GM18526 (cell line): ENCODE data around the gene NTNG2.

Experiments used
- POLR2A ChIP-seq: IDR thresholded peaks from 3 replicates; pipeline ENCODE4 v1.6.1; 2011; ENCODE audit not compliant: insufficient read length; ENCODE audit errors: extremely low read depth

NTNG2 gene

GRCh38 chr9:132143359-132143758 is 18.5 kb upstream of the NTNG2 start:
- TF ChIP-seq POLR2A: no peak

DNA sequence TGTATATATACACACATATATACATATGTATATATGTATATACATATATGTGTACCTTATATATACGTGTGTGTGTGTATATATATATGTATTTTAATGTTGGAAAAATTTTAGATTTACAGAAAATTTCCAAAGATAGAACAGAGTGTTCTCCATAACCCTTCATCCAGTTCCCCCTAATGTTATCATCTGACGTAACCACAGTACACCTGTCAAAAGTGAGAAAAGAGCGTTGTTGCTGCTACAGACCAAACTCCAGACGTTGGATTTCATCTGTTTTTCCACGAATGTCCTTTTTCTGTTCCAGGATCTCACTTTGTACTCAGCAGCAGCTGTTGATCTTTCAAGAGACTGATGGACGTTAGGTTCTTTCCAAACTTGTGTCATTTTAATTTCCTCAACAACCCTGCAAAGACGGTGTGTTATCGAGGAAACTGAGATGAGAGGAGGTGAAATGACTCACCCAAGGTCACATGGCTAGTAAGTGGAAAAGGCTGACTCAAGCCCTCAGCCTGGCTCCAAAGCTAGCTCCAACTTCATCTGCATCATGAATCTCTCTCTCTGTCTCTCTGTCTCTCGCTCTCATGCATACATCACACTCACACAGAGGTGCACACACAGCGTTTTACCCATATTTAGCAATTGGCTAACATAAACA is 17.0 kb upstream of the NTNG2 start:
- no peak for TF ChIP-seq POLR2A

GRCh38 chr9:132146039-132146438 is 15.8 kb upstream of the NTNG2 start:
- no peak for TF ChIP-seq POLR2A

- no peak for TF ChIP-seq POLR2A
Measured at GRCh38 chr9:132146575-132146974, 15.3 kb upstream of the NTNG2 start.

DNA sequence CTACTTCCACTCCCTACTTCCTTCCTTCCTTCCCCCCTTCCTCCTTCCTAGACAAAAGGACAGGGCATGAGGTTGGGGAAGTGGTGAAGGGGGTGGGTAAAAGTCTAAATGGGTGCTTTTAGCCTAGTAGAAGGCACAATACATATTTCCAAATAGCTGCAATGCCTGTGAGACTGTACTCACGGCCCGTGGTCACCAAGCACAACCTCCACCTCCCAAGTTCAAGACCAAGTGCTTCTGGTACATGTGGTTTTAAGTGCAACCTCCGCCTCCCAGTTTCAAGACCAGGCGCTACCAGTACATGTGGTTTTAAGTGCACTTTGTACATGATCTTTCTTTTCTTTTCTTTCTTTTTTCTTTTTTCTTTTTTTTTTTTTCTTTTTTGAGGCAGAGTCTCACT is 14.5 kb upstream of the NTNG2 start:
- TF ChIP-seq POLR2A: no peak

- TF ChIP-seq POLR2A: no peak
Measured at GRCh38 chr9:132147839-132148238, 14.0 kb upstream of the NTNG2 start.

DNA sequence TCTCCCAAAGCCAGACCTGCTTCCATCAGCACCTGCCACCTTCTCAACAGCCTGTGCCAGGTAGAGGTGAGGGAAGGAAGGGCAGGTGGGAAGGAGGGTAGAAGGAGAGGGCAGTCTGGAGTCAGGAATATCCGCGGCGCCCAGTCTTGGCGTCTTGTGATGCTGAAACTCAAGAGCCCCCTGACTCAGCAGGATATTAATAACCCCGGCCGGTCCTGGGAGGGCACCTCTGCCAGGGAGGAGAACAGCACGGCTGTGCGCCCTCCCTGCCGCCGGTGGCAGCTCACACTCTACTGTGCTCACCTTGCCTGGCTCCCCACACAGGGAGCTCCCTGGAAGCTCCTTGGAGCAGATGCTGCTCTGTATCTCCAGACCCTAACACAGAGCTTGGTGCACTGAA is 11.6 kb upstream of the NTNG2 start:
- no peak for TF ChIP-seq POLR2A

GRCh38 chr9:132151118-132151517 is 10.7 kb upstream of the NTNG2 start:
- no peak for TF ChIP-seq POLR2A

DNA sequence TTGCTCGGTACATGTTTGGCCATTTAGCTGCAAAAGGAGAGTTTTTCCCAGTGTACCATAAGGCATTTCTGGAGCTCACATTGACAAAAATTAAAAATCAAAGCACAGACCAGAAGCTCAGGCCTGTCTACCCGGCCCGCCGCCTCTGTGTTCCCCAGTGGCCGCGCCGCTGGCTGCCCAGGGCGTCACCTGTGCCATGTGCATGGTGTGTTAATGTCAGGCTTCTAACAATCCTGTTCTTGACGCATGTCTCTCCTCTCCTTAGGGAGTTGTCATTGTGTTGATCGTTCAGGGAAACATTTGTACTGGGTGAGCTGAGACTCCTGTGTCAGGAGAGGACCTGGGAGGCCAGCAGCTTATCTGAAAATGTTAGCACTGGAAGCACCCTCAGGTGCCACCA is 9.6 kb upstream of the NTNG2 start:
- no peak for TF ChIP-seq POLR2A

- no peak for TF ChIP-seq POLR2A
Measured at GRCh38 chr9:132154863-132155567, 6.8 kb upstream of the NTNG2 start.

DNA sequence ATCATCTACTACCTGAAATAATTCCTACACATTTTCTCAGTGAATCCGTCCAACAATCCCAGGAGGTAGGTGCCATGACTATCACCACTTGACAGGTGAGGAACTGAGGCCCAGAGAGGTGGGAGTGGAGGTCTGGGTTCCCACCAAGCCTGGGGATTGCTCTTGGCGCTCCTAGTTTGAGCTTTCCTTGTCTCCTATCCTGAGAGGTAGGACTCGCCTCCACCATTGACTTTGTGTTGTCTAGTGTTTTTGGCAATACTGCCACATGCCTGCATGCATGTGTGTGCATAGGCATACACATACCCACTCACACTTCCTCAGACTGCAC is 6.3 kb upstream of the NTNG2 start:
- TF ChIP-seq POLR2A: no peak

DNA sequence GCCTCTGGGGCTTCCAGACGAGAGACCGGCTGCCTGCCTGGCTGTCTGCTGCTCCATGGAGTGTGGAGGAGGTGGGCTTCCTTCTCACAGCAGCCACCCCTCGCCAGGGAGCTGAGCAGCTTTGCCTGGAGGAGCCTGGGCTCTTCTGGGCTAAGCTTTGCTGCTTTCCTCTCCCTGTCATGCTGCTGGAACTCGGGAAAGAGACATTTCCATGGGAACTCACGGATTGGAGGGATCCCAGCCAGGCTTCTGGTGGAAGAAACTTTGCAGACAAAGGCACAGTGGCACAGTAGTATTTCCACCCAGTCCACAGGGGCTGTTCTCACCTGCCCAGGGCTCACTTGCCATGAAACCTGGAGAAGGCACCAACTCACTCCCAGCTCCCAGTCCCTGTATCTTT is 5.6 kb upstream of the NTNG2 start:
- no peak for TF ChIP-seq POLR2A

DNA sequence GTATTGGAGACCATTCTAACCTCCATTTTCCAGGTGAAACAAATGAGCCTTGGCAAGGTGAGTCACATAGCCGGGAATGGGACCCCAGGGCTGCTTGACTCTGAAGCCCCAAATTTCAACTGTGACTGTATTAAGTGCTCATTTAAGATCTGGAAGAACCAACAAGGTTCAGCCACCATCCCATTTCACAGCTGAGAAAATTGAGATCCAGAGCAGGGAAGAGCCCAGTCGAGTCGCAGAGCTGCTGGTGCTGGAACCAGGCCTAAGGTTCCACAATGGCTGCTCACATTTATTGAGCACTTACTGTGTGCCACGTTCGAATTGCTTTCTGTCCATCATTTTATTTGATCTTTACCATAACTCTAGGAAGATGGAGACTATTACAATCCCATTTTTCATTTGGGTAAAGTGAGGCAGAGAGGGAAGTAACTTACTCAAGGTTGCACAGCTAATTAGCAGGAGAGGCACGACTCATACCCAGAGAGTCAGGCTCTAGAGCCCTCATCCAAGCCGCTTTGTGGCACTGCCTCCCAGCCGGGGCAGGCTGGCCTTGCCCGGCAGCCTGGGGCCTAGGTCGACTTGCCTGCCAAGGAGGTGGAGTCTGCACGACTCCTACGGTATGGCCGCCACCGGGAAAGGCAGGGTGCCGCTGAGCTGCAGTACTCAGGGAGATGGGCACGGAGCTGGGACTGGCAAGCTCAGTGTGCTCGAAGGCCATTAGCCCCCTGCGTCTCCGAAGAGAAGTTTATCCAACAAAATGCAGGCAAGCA is 4.3 kb upstream of the NTNG2 start:
- TF ChIP-seq POLR2A: no peak

GRCh38 chr9:132160802-132161742 is 786 bp upstream of the NTNG2 start:
- TF ChIP-seq POLR2A: no peak

GRCh38 chr9:132162764-132163456 is 1.1 kb downstream of the NTNG2 start:
- no peak for TF ChIP-seq POLR2A

DNA sequence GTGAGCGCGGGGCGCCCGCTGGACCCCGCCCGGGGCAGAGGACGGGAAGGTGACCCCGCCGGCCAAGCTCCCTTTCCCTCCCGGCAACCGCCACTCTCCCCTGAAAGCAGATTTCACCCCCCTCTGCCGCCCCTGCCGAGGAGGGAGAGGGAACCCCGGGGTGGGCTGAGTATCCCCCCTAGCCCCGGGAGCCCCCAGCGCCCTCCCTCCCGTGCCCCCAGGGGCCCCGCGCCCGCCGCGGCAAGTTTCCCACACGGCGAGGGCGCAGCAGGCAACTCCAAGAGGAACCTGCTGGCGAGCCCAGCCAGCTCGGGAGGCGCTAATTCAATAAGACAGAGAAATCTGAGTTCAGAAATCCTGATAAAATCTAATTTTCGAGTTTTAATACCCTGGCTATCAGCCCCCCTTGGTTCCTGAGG is 1.6 kb downstream of the NTNG2 start:
- no peak for TF ChIP-seq POLR2A
